Ureter (tissue), 1 donor: ENCODE measurements around the gene SPHK2. TPM values are rescaled to one million over a fixed set of nuclear protein-coding genes. Genes with fewer than 3 reads are reported as not detected.

Experiments used
- DNase-seq: peaks from one replicate; pipeline ENCODE4 v3.0.0-alpha.2; 2020; ENCODE audit warnings: low spot score
- total RNA-seq: library from RNA; stranded (reverse); gene quantifications from one replicate; pipeline ENCODE4 v1.2.4, GENCODE V29; 2023
- donor health status: DM: yes; HTN: yes; CAD: no.

Gene SPHK2
- total RNA-seq, 1 donor from 2014 or later: 27.6 TPM

DNA sequence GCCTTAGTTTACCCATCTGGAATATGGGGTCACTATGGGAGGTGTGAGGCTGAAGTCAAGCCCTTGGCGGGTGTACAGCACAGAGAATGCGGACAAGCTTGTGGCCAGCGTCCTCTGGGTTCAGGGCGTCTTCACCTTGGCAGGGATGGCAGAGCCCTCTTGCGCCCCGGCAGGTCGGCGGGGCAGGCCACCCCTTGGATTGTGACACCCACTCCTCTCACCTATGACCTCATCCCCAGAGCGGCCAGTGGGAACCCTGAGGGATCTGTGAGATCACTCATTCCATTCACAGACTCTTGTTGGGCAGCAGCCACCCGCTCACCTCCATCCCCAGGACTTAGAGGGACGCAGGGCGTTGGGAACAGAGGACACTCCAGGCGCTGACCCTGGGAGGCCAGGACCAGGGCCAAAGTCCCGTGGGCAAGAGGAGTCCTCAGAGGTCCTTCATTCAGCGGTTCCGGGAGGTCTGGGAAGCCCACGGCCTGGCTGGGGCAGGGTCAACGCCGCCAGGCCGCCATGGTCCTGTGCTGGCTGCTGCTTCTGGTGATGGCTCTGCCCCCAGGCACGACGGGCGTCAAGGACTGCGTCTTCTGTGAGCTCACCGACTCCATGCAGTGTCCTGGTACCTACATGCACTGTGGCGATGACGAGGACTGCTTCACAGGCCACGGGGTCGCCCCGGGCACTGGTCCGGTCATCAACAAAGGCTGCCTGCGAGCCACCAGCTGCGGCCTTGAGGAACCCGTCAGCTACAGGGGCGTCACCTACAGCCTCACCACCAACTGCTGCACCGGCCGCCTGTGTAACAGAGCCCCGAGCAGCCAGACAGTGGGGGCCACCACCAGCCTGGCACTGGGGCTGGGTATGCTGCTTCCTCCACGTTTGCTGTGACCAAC lies 12.6 kb upstream of the SPHK2 start, which contains the start of gene SPACA4:
TSS of gene SPACA4 (plus strand) at position 280 of the 896 bp plus-strand sequence. CDS start at position 517, 237 bp downstream.
- no peak for DNase-seq

- DNase-seq: no peak
These were observed 11.9 kb upstream of the SPHK2 start for GRCh38 chr19:48607359-48607755.

- no peak for DNase-seq
These were observed 10.5 kb upstream of the SPHK2 start for GRCh38 chr19:48608798-48609263.

DNA sequence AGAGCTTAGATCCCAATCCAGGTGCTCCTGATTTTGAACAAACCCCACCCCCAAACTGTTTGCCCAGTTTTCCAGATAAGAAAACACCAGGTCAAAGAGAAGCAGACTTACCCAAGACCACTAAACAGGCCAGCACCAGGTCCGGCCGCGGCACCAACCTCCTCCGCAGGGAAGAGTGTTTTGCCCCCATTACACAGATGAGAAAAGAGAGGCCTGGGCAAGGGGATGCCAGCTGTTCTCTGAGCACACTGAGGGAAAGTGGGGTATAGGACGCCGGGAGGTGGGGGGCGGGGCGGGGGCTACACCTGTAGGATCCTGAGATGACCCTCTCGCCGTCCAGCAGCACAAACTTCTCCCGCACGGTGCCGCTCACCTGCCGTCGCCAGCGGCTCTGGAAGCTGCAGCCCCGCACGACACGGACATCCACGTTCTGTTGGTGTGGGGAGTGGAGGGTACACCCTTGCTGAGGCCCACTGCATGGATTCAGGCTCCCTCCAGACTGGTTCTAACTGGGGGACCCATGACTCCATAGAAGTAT lies 9.7 kb upstream of the SPHK2 start:
- DNase-seq: no peak

- DNase-seq: no peak
These were observed 7.4 kb upstream of the SPHK2 start for GRCh38 chr19:48611872-48612271.

- DNase-seq: no peak
These were observed 6.1 kb upstream of the SPHK2 start for GRCh38 chr19:48613024-48613851.

GRCh38 chr19:48613852-48614435 lies 5.4 kb upstream of the SPHK2 start:
- DNase-seq: no peak

GRCh38 chr19:48614436-48615230 lies 4.7 kb upstream of the SPHK2 start, which contains the start of gene FAM83E:
FAM83E (minus strand) TSS chr19:48615076; CDS start chr19:48613372, 1,704 bp downstream.
- DNase-seq: peak; percentile 86

DNA sequence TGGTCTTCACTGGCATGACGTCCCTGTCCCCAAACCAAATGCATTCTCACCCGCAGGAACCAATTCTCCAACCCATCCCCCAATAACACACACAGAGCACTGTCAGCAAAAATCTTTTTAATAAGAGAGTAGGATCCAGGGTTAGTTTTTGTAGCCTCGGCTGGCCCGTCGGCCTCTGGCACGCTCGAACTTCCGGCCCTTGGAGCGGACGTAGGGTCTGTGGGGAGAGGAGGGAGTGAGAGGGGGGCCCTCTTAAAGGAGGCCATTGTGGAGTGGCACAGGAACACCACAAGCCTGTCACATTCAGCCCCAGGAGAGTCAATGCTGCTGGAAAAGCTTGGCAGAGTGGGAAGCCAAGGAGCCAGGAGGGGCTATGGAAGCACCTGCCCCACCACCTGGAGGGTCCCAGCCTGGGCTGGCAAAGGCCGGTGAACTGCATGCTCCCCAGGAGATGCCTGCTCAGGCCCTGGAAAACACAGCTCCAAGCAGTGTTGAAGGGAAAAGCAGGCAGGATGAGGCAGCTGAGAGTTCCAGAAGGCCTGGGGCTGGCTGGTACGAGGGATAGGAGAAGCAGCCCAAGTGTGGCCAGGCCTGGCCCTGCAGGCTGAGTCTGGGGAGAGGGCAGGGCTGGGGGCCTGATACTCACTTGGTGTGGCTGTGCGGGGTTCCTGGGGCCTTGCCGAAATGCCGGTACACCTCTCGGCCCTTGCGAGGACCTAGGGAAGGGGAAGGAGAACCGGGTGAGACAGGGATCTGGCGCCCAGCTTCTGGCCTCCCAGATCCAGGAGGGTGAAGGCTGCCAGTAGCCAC lies 3.9 kb upstream of the SPHK2 start:
- no peak for DNase-seq

DNA sequence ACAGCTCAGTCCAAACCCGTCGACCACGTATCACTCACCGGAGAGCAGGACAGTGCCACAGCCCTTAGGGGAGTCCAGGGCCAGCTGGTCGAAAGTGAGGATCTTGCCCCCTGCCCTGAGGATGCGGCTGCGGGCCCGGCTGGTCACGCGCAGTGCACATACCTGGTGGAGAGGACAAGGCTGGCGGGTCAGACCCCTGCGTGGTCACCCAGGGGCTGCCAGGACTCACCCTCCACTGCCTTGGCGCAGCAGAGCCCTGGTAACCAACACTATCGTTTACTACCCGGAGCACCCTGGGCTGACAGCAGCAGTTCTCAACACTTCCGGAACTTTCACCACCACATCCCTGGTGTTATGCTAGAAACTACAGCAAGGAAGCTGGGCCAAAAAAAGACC lies 3.3 kb upstream of the SPHK2 start:
- DNase-seq: no peak

- DNase-seq: no peak
These were observed 2.7 kb upstream of the SPHK2 start for GRCh38 chr19:48616491-48617056.

DNA sequence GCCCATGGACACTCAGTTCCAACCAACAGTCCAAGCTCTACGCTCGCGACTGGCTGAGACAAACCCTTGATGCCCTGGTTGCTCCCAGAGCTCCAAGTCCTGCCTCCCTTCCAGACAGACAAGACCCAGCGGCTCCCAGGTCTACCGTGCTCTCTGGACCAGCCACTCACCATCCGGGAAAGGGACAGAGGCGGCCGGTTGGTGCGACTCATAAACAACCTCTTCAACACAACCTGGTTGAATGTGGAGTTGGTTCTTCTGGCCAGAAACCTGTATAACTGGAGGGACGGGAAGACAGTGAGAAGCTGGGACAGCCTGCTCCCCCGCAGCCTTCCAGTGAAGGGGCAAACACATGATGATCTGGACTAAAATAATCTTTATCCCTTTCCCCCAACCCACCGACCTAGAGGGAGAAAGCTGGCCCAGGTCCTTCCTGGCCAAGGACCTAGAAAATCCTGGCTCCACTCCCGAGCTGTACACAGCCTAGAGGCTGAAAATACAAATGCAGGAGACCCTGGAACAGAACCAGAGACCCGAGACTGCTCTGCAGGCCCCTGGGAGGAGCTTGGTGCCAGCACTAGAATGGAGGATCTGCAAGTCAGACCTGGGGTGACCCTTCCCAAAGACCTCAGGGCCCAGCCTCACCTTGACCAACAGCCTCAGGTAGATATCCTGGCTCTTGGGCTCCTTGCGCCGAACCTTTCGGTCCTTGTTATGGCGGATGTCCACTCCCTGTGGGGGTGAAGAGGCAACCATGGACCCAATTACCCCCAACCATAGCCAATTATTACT lies 2.0 kb upstream of the SPHK2 start:
- DNase-seq: no peak

- peak; percentile 65 for DNase-seq
These were observed 909 bp upstream of the SPHK2 start for GRCh38 chr19:48618278-48618915.

DNA sequence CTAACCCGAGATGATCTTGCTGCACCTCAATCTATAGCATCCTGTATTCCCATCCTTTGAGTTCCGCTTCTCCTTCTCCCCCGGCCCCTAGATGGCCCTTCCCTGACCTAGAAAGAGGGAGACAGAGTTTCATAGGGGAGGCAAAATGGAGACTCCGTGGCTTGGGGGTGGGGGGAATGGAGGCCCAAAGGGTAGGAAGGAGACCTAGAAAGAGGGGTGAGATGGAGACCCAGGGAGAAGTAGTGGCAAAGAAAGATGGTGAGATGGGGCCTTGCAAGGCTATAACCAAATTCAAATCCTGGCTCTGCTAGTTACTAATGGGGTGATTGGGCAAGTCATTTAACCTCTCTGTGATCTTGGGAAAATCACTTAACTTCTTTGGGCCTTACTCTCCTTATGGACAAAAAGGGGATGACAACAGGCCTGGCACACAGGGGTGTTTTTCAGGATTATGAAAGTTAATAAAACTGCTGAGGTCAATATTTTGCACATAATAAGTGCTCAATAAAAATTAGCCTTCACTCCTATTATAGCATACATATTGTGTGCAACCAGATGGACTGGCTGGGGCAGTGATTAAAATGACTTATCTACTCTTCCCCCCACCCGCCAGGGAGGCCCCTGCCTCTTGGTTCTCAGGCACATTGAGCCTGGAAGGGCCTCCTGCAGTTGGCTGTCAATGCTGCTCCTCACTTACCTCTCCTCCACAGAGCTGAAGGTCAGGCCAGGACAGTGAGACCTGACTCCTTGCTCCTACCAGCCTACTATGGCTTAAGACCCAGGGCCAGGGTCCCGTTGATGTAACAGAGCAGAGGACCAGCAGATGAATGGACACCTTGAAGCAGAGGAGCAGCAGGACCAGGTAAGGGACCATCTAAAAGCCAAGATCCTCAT lies 633 bp downstream of the SPHK2 start:
- DNase-seq: no peak

DNA sequence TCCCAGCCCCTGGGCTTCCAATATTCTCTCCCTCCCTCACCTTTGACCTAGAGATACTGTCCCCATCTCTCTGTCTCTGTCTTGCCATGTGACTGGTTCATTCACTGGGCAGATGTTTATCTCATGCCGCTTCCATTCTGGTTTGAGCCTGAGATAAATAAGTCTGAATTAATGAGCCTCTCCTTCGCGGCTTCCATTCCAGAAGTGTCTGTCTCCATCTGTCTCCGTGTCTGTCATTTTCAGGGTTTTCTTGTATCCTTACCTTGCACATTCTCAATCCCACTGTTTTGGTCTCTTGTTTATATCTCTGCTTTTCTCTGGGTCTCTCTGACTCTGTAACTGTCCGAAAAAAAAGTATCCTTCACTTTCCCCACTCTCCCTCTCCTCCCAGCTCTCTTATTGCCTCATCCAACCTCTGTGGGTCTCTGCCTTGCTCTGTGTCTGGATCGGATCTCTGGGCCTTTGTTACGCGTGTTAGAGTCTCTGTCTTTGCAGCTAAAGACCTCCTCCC lies 4.3 kb downstream of the SPHK2 start:
- no peak for DNase-seq

DNA sequence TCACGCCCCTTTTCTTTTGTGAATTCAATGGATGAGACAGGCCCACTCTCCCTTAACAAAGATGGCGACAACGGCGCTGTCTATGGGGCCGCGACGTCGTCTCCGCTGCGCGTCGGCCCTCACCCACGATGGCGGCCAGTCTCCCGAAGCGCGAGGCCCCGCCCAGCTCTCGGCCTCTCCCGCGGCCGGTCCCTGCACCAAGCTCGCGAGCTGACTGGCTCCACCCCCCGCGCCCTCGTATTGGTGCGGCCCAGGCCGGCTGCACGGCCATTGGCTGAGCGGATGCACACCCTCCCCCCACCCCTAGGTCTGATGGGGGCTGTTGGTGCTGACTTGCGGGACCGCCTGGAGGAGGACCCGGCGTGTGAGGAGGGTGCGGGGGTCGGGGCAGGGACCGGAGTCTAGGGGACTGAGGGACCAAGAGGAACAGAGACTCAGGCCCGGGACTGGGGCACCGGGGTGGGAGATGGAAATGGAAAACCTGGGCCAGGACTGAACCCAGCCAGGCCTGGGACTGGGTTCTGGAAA lies 4.8 kb downstream of the SPHK2 start:
- DNase-seq: peak; percentile 98
